AG04450 (cell line): ENCODE results near the gene RNF152. TPM values are rescaled to one million over a fixed set of nuclear protein-coding genes. Genes with fewer than 3 reads are reported as not detected.

ENCODE experiments used
- CTCF ChIA-PET: fragments of 300-600, 350-600 bp; formaldehyde crosslinking; extraction: SDS; loops from one replicate; lab custom pipeline; 2022; ENCODE audit warnings: antibody characterized with exemption, inconsistent platforms; lab: Charles Lee
- POLR2A ChIA-PET: fragments of 350-600 bp; formaldehyde crosslinking; extraction: SDS; loops from one replicate; lab custom pipeline; 2021; ENCODE audit warnings: antibody characterized with exemption, inconsistent platforms; lab: Yijun Ruan, JAX
- DNase-seq: peaks from one replicate; pipeline ENCODE4 v3.0.0-alpha.2; 2011; ENCODE audit warnings: low read depth, low spot score
- H3K27ac ChIP-seq: one replicate; pipeline ENCODE4 v1.5.1; 2012; ENCODE audit warnings: low read depth, low read length, control low read depth
- H3K27me3 ChIP-seq: one replicate; pipeline ENCODE4 v1.6.0; 2012; ENCODE audit warnings: low read length; ENCODE audit not compliant: control insufficient read depth, insufficient read depth
- H3K4me3 ChIP-seq: 2 replicates; pipeline ENCODE4 v1.5.1; 2011; ENCODE audit warnings: mild to moderate bottlenecking, low read depth, low read length, control low read depth
- H3K9me3 ChIP-seq: 2 replicates; pipeline ENCODE4 v1.5.1; 2012; ENCODE audit warnings: low read length; ENCODE audit not compliant: control insufficient read depth, insufficient read depth
- polyA plus RNA-seq: library from polyadenylated mRNA; depleted of rRNA; stranded (reverse); fragments of >200 nt; gene quantifications from 2 replicates; pipeline ENCODE4 v1.2.3, GENCODE V29; 2011
- TF ChIP-seq, protein P1 (sequence below): IDR thresholded peaks from 2 replicates; pipeline ENCODE4 v1.5.1; 2011; ENCODE audit warnings: low read depth, low read length, control low read depth, inconsistent platforms

The RNF152 gene
- polyA plus RNA-seq, 1 experiment, result 5.0 TPM

DNA sequence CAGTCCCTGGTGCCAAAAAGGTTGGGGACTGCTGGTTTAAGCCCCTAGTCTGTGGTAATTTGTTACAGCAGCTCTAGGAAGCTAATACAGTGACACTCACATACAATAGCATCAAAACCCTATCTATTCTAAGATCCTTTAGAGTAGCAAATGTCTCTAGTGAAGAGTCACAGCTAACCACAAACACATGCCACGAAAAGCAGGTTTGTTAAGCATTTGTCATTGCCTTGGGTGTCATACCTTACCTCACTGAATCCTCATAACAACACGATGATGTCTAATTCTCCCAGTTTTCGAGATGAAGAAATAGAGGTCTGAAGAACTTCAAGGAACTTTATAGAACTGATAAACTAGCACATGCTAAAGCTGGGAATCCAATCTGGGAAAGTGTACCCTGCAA, 29.6 kb upstream of the RNF152 start:
- H3K4me3 ChIP-seq, result no peak overlapping the region
- TF ChIP-seq, protein P1, sequence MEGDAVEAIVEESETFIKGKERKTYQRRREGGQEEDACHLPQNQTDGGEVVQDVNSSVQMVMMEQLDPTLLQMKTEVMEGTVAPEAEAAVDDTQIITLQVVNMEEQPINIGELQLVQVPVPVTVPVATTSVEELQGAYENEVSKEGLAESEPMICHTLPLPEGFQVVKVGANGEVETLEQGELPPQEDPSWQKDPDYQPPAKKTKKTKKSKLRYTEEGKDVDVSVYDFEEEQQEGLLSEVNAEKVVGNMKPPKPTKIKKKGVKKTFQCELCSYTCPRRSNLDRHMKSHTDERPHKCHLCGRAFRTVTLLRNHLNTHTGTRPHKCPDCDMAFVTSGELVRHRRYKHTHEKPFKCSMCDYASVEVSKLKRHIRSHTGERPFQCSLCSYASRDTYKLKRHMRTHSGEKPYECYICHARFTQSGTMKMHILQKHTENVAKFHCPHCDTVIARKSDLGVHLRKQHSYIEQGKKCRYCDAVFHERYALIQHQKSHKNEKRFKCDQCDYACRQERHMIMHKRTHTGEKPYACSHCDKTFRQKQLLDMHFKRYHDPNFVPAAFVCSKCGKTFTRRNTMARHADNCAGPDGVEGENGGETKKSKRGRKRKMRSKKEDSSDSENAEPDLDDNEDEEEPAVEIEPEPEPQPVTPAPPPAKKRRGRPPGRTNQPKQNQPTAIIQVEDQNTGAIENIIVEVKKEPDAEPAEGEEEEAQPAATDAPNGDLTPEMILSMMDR, result no peak
- POLR2A ChIA-PET, result no interaction called here
- no peak for DNase-seq
- H3K27ac ChIP-seq, result no peak overlapping the region
- CTCF ChIA-PET, result interaction anchor here (0.9 kb wide), 1 partner anchor 22 kb away, joined by 3 read pairs; no protein-coding TSS in a partner anchor
- no peaks in the 10 kb centered on the region; the same call in none of the 2 replicates for H3K9me3 ChIP-seq
- no peaks in the 10 kb centered on the region for H3K27me3 ChIP-seq

DNA sequence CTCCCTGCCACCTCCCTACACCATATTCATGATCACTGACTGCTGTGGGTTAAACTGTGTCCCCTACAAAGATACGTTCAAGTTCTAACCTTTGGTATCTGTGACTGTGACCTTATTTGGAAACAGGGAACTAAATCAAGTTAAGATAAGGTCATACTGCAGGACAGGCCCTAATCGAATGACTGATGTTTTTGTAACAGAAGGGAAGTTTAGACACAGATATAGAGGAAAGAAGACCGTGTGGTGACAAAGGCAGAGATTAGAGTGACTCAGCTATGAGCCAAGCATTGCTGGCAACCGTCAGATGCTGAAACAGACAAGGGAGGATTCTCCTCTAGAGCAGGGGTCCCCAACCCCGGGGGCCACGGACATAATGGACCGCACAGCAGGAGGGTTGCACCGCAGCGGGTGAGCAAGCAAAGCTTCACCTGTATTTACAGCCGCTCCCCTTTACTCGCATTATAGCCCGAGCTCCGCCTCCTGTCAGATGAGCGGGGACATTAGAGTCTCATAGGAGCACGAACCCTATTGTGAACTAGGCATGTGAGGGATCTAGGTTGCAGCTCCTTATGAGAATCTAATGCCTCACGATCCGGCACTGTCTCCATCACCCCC, 28.9 kb upstream of the RNF152 start:
- no peak overlapping the region for H3K27ac ChIP-seq
- H3K4me3 ChIP-seq, result no peak overlapping the region
- no peaks in the 10 kb centered on the region; the same call in 1 of the 2 replicates for H3K9me3 ChIP-seq
- POLR2A ChIA-PET, result no interaction called here
- H3K27me3 ChIP-seq, result no peaks in the 10 kb centered on the region
- DNase-seq, result no peak
- CTCF ChIA-PET, result interaction anchor here (0.9 kb wide), 1 partner anchor 21 kb away, joined by 3 read pairs; no protein-coding TSS in a partner anchor
- TF ChIP-seq, protein P1, result no peak

DNA sequence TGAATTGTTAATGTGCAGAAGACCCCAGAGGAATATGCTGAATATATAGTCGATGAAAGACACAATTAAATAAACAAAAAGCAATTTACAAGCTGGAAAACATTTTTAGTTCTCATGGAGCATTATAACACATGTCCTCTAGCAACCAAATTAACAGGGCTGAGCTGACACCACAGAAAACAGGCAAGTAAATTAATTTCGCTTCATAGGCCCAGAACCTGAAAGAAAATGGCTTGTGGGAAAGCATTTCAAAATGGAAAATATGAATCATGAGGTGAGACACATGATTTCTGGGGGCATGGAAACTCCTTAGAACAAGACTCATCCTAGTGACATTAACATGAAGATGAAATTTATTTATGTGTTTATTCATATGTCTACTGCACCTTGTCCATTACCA, 25.0 kb upstream of the RNF152 start:
- TF ChIP-seq, protein P1, result no peak
- Histone ChIP-seq H3K27ac (no peak overlapping the region), H3K27me3 (no peaks in the 10 kb centered on the region), H3K9me3 (no peaks in the 10 kb centered on the region; the same call in 1 of the 2 replicates), H3K4me3 (no peak overlapping the region)
- no peak for DNase-seq
- POLR2A ChIA-PET, result no interaction called here
- CTCF ChIA-PET, result interaction anchor here (1.5 kb wide), 1 partner anchor 15 kb away, joined by 5 read pairs; no protein-coding TSS in a partner anchor

DNA sequence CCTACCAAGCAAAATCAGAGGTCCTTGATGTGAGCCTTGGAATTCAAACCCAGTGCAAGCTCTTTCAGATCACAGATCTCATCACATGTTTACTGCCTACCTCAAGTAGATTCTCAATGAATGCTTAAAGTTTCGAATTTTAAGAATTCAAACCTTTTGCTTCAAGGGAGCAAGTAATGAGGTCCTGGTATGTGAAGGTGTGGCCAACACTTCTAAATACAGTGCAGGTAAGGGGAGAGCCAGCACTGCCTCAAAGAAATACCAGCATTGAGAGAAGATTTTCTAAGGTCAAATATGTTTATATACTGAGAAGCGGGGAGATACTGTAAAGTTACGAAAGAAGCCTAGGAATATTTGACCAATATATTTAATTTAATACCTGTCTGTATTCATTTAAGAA, 19.7 kb upstream of the RNF152 start:
- Histone ChIP-seq H3K27me3 (no peaks in the 10 kb centered on the region), H3K9me3 (no peaks in the 10 kb centered on the region), H3K4me3 (no peak overlapping the region), H3K27ac (no peak overlapping the region)
- DNase-seq, result no peak
- TF ChIP-seq, protein P1, result no peak
- CTCF ChIA-PET, result interaction anchor here (1.2 to 1.5 kb wide), 2 partner anchors 12 kb away, joined by 5 to 6 read pairs; no protein-coding TSS in a partner anchor
- POLR2A ChIA-PET, result no interaction called here

DNA sequence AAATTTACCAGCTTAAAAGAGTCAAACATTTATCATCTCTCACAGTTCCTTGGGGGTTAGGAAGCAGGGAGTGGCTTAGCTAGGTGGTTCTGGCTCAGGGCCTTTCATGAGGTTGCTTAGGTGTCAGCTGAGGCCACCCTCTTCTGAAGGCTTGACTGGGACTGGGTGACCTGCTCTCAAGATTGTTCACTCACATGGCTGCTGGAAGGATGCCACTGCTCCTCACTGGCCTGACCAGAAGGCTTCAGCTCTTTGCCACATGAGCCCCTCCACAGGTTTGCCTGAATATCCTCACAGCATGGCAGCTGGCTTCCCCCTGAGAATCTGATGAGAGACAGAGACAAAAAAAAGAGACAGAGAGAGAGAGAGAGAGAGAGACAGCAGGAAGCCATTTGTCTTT, 17.3 kb upstream of the RNF152 start:
- TF ChIP-seq, protein P1, result no peak
- DNase-seq, result no peak
- Histone ChIP-seq H3K9me3 (no peaks in the 10 kb centered on the region), H3K4me3 (no peak overlapping the region), H3K27me3 (no peaks in the 10 kb centered on the region), H3K27ac (no peak overlapping the region)
- ChIA-PET CTCF (interaction anchor here (0.7 kb wide), 1 partner anchor 9 kb away, joined by 3 read pairs; no protein-coding TSS in a partner anchor), POLR2A (no interaction called here)
